Loucy (cell line): ENCODE measurements around the gene TBX15.

Experiments used
- H2AFZ ChIP-seq: fragments of 200-600 bp; sonication (generic); 2 replicates; pipeline ENCODE4 v1.6.0; 2016; ENCODE audit warnings: antibody characterized with exemption, mild to moderate bottlenecking, low read length, moderate library complexity
- H3F3A ChIP-seq: fragments of 200-600 bp; 2 replicates; pipeline ENCODE4 v1.6.0; 2016; ENCODE audit warnings: antibody characterized with exemption, low read depth, mild to moderate bottlenecking
- H3K27me3 ChIP-seq: fragments of 200-600 bp; sonication (generic); 2 replicates; pipeline ENCODE4 v1.6.1; 2014; ENCODE audit warnings: low read length, mild to moderate bottlenecking; ENCODE audit not compliant: insufficient read depth, poor library complexity, severe bottlenecking
- H3K36me3 ChIP-seq: fragments of 200-600 bp; sonication (generic); 2 replicates; pipeline ENCODE4 v1.6.1; 2016; ENCODE audit warnings: low read length; ENCODE audit not compliant: insufficient read depth
- H3K4me1 ChIP-seq: fragments of 200-600 bp; sonication (generic); 2 replicates; pipeline ENCODE4 v1.5.1; 2014; ENCODE audit warnings: low read length, mild to moderate bottlenecking; ENCODE audit not compliant: insufficient read depth, poor library complexity, severe bottlenecking
- H3K4me2 ChIP-seq: fragments of 200-600 bp; sonication (generic); 2 replicates; pipeline ENCODE4 v1.6.0; 2014; ENCODE audit warnings: antibody characterized with exemption, low read length, low read depth, mild to moderate bottlenecking; ENCODE audit not compliant: poor library complexity, severe bottlenecking
- H3K4me3 ChIP-seq: fragments of 200-600 bp; sonication (generic); 2 replicates; pipeline ENCODE4 v1.5.1; 2014; ENCODE audit warnings: low read length, mild to moderate bottlenecking, mixed read lengths; ENCODE audit not compliant: poor library complexity, severe bottlenecking
- H3K79me2 ChIP-seq: fragments of 200-600 bp; sonication (generic); 2 replicates; pipeline ENCODE4 v1.6.1; 2014; ENCODE audit warnings: low read length; ENCODE audit not compliant: insufficient read depth
- H3K9ac ChIP-seq: fragments of 200-600 bp; sonication (generic); 2 replicates; pipeline ENCODE4 v1.6.0; 2014; ENCODE audit warnings: mild to moderate bottlenecking, low read depth, low read length, moderate library complexity; ENCODE audit not compliant: poor library complexity, severe bottlenecking
- H3K9me2 ChIP-seq: fragments of 200-600 bp; sonication (generic); replicated peaks from 2 replicates; pipeline ENCODE4 v1.6.1; 2016; ENCODE audit warnings: low read depth, low read length, mixed read lengths
- H3K9me3 ChIP-seq: fragments of 200-600 bp; sonication (generic); 2 replicates; pipeline ENCODE4 v1.6.1; 2014; ENCODE audit warnings: mild to moderate bottlenecking, antibody characterized with exemption, low read length, low read depth; ENCODE audit not compliant: insufficient read depth
- H4K20me1 ChIP-seq: fragments of 200-600 bp; sonication (generic); 2 replicates; pipeline ENCODE4 v1.6.0; 2014; ENCODE audit warnings: antibody characterized with exemption, low read length, mild to moderate bottlenecking; ENCODE audit not compliant: insufficient read depth, poor library complexity, severe bottlenecking
- EZH2phosphoT487 ChIP-seq: fragments of 200-600 bp; IDR thresholded peaks from 2 replicates; pipeline ENCODE4 v1.6.1; 2018; ENCODE audit warnings: antibody characterized with exemption, mild to moderate bottlenecking, moderate library complexity, borderline replicate concordance
- TF ChIP-seq, protein P1 (sequence below): fragments of 200-600 bp; sonication (generic); conservative IDR thresholded peaks from 2 replicates; pipeline ENCODE4 v1.5.1; 2014; ENCODE audit warnings: mild to moderate bottlenecking, antibody characterized with exemption, low read length

The TBX15 gene

DNA sequence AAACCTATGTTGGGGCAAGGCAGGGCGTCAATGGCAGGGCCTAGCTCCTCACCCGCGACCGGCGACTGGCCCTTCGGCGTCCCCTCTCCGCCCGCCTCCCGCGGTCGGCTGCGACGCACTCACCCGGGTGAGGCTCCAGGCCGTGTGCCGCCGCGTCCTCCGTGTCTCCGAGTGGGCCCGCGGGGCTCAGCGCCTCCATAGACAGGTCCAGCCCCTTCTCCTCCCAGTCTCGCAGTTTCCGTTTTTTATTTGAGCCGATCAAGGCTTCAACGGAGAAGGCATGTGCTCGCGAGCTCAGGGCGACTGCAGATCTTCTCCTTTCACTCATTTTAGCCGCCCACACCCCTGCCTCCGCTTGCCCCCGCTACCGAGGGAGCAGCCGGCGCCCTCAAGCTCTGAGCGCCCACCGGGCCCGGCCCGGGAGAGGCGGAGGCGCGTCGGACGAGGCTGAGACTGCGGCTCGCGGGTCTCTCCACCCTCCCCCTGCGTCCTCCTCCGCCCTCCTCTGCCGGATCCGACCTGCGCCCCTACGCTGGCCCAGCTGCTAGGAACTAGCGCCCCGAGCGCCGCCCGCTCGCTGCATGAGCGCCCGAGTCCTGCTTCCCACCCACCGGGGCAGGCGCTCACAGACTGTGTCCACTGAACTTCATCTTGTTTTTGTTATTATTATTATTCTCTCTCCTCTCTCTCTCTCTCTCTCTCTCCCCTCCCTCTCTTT, 516 bp downstream of the TBX15 start:
- Histone ChIP-seq H3K4me1 (no peaks in the 10 kb centered on the region), H3K9me2 (no peaks in the 10 kb centered on the region), H3K4me3 (no peak overlapping the region), H3K9ac (no peak overlapping the region), H4K20me1 (no peaks in the 10 kb centered on the region), H3F3A (no peaks in the 10 kb centered on the region), H3K4me2 (no peak overlapping the region), H3K36me3 (no peaks in the 10 kb centered on the region), H3K27me3 (no peaks in the 10 kb centered on the region), H2AFZ (no peak overlapping the region), H3K79me2 (no peaks in the 10 kb centered on the region), H3K9me3 (no peaks in the 10 kb centered on the region; the same call in 1 of the 2 replicates)
- TF ChIP-seq EZH2phosphoT487 = no peak
- TF ChIP-seq, protein P1, sequence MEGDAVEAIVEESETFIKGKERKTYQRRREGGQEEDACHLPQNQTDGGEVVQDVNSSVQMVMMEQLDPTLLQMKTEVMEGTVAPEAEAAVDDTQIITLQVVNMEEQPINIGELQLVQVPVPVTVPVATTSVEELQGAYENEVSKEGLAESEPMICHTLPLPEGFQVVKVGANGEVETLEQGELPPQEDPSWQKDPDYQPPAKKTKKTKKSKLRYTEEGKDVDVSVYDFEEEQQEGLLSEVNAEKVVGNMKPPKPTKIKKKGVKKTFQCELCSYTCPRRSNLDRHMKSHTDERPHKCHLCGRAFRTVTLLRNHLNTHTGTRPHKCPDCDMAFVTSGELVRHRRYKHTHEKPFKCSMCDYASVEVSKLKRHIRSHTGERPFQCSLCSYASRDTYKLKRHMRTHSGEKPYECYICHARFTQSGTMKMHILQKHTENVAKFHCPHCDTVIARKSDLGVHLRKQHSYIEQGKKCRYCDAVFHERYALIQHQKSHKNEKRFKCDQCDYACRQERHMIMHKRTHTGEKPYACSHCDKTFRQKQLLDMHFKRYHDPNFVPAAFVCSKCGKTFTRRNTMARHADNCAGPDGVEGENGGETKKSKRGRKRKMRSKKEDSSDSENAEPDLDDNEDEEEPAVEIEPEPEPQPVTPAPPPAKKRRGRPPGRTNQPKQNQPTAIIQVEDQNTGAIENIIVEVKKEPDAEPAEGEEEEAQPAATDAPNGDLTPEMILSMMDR = no peak

DNA sequence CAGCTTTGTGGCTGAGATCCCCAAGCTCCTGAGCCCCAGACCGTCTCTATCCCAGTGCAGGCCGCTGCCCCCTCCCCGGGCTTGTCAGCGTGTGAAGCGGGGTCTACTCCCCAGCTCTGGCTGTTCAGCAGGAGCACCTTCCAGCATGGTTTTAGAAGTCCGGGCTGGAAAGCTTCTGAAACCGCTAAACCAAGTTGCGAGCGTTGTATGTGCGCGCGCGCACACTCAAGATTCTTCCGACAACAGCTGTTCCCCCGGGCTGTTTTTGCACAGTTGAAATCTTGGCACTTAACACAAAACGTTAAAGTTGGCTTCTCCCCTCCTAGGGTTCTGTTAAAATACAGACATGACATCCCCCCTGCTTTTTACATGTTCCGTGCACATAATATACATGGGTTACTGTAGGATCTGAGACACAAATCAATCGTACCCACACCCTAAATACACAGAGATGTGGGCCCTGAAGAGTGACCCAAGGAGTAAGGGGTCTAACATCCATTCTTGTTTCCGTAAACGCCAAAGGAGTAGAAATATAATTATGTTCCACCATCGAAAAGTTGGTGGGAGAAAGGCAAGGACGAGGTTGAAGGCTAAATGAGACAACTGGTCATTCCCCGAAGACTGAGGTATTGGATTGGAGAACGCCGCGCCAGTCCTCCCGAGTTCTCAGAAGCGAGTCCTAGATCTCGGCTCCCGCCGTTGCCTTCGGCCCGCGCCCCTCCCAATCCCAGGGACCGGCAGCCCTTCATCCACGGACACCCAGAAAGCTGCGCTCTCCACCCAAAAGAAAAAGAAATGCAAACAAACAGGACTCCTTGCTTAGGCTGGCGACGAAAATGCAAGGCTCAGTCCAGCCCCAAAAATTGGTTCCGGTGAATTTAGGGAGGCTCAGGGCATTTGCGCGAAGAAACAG, 1.3 kb downstream of the TBX15 start:
- H4K20me1 ChIP-seq = no peaks in the 10 kb centered on the region
- H3K36me3 ChIP-seq = no peaks in the 10 kb centered on the region
- no peak overlapping the region for H3K9ac ChIP-seq
- TF ChIP-seq, protein P1 = no peak
- no peak for TF ChIP-seq EZH2phosphoT487
- no peaks in the 10 kb centered on the region for H3K27me3 ChIP-seq
- no peak overlapping the region for H3K4me3 ChIP-seq
- H3K9me2 ChIP-seq = no peaks in the 10 kb centered on the region
- H3K4me2 ChIP-seq = no peak overlapping the region
- no peaks in the 10 kb centered on the region for H3K79me2 ChIP-seq
- H3F3A ChIP-seq = no peaks in the 10 kb centered on the region
- no peak overlapping the region for H2AFZ ChIP-seq
- H3K4me1 ChIP-seq = no peaks in the 10 kb centered on the region
- no peaks in the 10 kb centered on the region; the same call in 1 of the 2 replicates for H3K9me3 ChIP-seq

DNA sequence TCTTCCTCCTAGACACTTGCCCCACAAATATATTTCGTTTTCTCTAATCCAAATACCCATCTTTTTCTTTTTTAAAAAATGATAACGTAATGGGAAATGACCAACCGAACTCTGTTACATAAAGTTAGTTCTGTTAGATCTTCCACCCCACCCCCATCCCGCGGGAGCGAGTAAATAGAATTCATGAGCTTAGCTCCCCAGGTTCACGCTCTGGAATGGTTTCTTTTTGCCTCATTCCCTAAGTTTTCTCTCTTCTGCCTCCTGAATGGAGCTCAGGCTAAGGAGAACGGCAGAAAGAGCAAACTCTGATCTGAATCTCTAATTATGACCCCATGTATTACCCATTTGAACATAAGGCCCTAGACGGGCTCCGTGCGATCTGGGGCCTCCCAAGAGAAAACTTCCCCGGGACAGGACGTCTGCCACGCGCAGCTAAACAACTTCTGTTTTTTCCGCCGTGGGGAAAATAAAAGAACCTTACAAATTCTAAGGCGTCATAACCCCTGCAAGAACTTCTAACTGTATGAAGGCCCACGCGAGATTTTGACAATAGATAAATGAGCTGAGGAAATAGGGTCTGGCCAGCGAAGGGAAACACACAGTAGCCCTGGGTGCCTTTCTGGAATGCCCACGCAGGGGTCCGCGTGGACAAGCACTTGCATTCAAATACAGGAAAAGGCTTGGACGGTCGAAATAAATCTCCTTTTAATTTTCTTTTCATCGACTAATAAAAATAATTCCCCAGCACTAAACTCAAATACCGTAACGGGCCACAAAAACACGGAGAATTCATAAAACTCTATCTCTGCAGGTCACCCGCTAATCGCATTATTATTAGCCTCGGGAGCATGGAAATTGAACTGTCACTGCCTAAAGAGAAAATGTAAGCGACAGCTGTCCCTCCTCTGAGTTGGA, 2.2 kb downstream of the TBX15 start:
- no peaks in the 10 kb centered on the region for H3K79me2 ChIP-seq
- H2AFZ ChIP-seq = no peak overlapping the region
- H3K36me3 ChIP-seq = no peaks in the 10 kb centered on the region
- no peak overlapping the region for H3K4me2 ChIP-seq
- H4K20me1 ChIP-seq = no peaks in the 10 kb centered on the region
- H3K4me3 ChIP-seq = no peak overlapping the region
- H3K27me3 ChIP-seq = no peaks in the 10 kb centered on the region
- no peaks in the 10 kb centered on the region for H3F3A ChIP-seq
- H3K9me2 ChIP-seq = no peaks in the 10 kb centered on the region
- H3K4me1 ChIP-seq = no peaks in the 10 kb centered on the region
- no peaks in the 10 kb centered on the region; the same call in 1 of the 2 replicates for H3K9me3 ChIP-seq
- no peak overlapping the region for H3K9ac ChIP-seq
- no peak for TF ChIP-seq EZH2phosphoT487
- TF ChIP-seq, protein P1 = no peak
